CD14-positive monocyte (primary cell): ENCODE data around the gene IGFBP4. TPM values are rescaled to one million over a fixed set of nuclear protein-coding genes. Genes with fewer than 3 reads are reported as not detected.
A peak's percentile ranks its signal among the peaks of the same experiment; 100 is the strongest.

Experiments
- DNase-seq, 3 donors: peaks; one replicate each; pipeline ENCODE4 v3.0.0-alpha.2; 2011 to 2022
- H2AFZ ChIP-seq: 2 replicates; pipeline ENCODE4 v1.6.0; 2012; ENCODE audit warnings: mild to moderate bottlenecking, low read depth, low read length, inconsistent platforms; ENCODE audit not compliant: insufficient read depth, poor library complexity, severe bottlenecking
- H3K27ac ChIP-seq, 2 donors: 1 replicate in 1 of 2; 2 replicates in 1 of 2; pipeline ENCODE4 v1.5.1; 2012 to 2013; ENCODE audit warnings: low read length in 2 of 2, control low read depth in 1 of 2, inconsistent platforms in 1 of 2, low read depth in 1 of 2, mild to moderate bottlenecking in 1 of 2
- H3K27me3 ChIP-seq, 2 donors: one replicate each; pipeline versions ENCODE4 v1.6.0 to v1.6.1; 2011 to 2013; ENCODE audit warnings: low read length in 2 of 2; ENCODE audit not compliant: control insufficient read depth in 2 of 2, insufficient read depth in 2 of 2
- H3K36me3 ChIP-seq, 2 donors: replicated peaks in 1 of 2; 1 replicate in 1 of 2; 2 replicates in 1 of 2; pipeline versions ENCODE4 v1.5.1 to v1.6.1; 2012 to 2013; ENCODE audit warnings: low read length in 2 of 2, control low read depth in 1 of 2, inconsistent platforms in 1 of 2, mild to moderate bottlenecking in 1 of 2; ENCODE audit not compliant: insufficient read depth in 2 of 2, control insufficient read depth in 1 of 2
- H3K4me1 ChIP-seq, 2 donors: 1 replicate in 1 of 2; 2 replicates in 1 of 2; pipeline versions ENCODE4 v1.5.1 to v1.6.1; 2012 to 2013; ENCODE audit warnings: low read length in 2 of 2, control low read depth in 1 of 2, inconsistent platforms in 1 of 2, mild to moderate bottlenecking in 1 of 2, moderate library complexity in 1 of 2; ENCODE audit not compliant: insufficient read depth in 2 of 2, control insufficient read depth in 1 of 2
- H3K4me2 ChIP-seq: replicated peaks from 2 replicates; pipeline ENCODE3; 2012; ENCODE audit warnings: low read length, moderate library complexity, mild to moderate bottlenecking; ENCODE audit not compliant: poor library complexity, severe bottlenecking; ENCODE audit errors: extremely low read depth
- H3K4me3 ChIP-seq, 3 experiments: fragments of 200-600 bp in 1 of 3; sonication (generic) in 1 of 3; replicated peaks in 1 of 3; 1 replicate in 2 of 3; 2 replicates in 1 of 3; pipeline ENCODE4 v1.5.1; 2011 to 2013; ENCODE audit warnings: low read length in 3 of 3, mild to moderate bottlenecking in 3 of 3, control low read depth in 2 of 3, low read depth in 2 of 3, inconsistent platforms in 1 of 3, moderate library complexity in 1 of 3
- H3K79me2 ChIP-seq: 2 replicates; pipeline ENCODE4 v1.6.0; 2012; ENCODE audit warnings: mild to moderate bottlenecking, control low read depth, inconsistent platforms, low read length, moderate library complexity; ENCODE audit not compliant: insufficient read depth
- H3K9ac ChIP-seq: 2 replicates; pipeline ENCODE4 v1.6.0; 2017; ENCODE audit warnings: low read length, mild to moderate bottlenecking; ENCODE audit not compliant: insufficient read depth, poor library complexity, severe bottlenecking
- H3K9me3 ChIP-seq, 2 donors: replicated peaks in 1 of 2; 1 replicate in 1 of 2; 2 replicates in 1 of 2; pipeline versions ENCODE4 v1.5.1 to v1.6.1; 2012 to 2013; ENCODE audit warnings: low read length in 2 of 2, control low read depth in 1 of 2; ENCODE audit not compliant: control insufficient read depth in 1 of 2, insufficient read depth in 1 of 2
- H4K20me1 ChIP-seq: 2 replicates; pipeline ENCODE4 v1.6.0; 2012; ENCODE audit warnings: mild to moderate bottlenecking, low read length, control low read depth, moderate library complexity; ENCODE audit not compliant: insufficient read depth
- H3K27ac Mint-ChIP-seq, 7 donors: one replicate each; pipeline ENCODE4 v1.8.0; 2020; ENCODE audit warnings: mild to moderate bottlenecking in 7 of 7, mixed read lengths in 7 of 7, moderate library complexity in 6 of 7, inconsistent platforms in 2 of 7
- H3K27me3 Mint-ChIP-seq, 3 donors: one replicate each; pipeline ENCODE4 v1.8.0; 2021 to 2022; ENCODE audit warnings: low read depth in 3 of 3, mild to moderate bottlenecking in 3 of 3, mixed read lengths in 3 of 3, moderate library complexity in 3 of 3, inconsistent platforms in 1 of 3
- H3K36me3 Mint-ChIP-seq, 2 donors: one replicate each; pipeline ENCODE4 v1.8.0; 2020; ENCODE audit warnings: mixed read lengths in 2 of 2, inconsistent platforms in 1 of 2, mild to moderate bottlenecking in 1 of 2
- H3K4me1 Mint-ChIP-seq: one replicate; pipeline ENCODE4 v1.8.0; 2020; ENCODE audit warnings: mild to moderate bottlenecking, mixed read lengths
- H3K4me3 Mint-ChIP-seq, 2 donors: one replicate each; pipeline ENCODE4 v1.8.0; 2020; ENCODE audit warnings: mild to moderate bottlenecking in 2 of 2, mixed read lengths in 2 of 2, moderate library complexity in 1 of 2
- H3K9me3 Mint-ChIP-seq, 7 donors: one replicate each; pipeline ENCODE4 v1.8.0; 2020 to 2022; ENCODE audit warnings: mixed read lengths in 7 of 7, mild to moderate bottlenecking in 6 of 7, moderate library complexity in 6 of 7, inconsistent platforms in 2 of 7
- CTCF ChIP-seq: fragments of 200-600 bp; IDR thresholded peaks from one replicate; pipeline ENCODE4 v1.8.0; 2022; ENCODE audit warnings: antibody characterized with exemption, mild to moderate bottlenecking
- WGBS: methylation state at CpG from one replicate; pipeline ENCODE4 v1.1.5; 2013; ENCODE audit warnings: missing lambda C conversion rate; ENCODE audit not compliant: insufficient coverage; 5-methylcytosine and 5-hydroxymethylcytosine counted together
- intact Hi-C, 2 donors: fragments of 100-400 bp; cut with micrococcal nuclease; formaldehyde crosslinking; loops; one replicate each; pipeline versions ENCODE4 v1.15.0 to v1.15.1; 2023
- polyA plus RNA-seq, 3 donors: library from polyadenylated mRNA; depleted of rRNA in 1 of 3; unstranded in 2 of 3; stranded (reverse) in 1 of 3; fragments of 300-500 nt in 2 of 3; fragments of >200 nt in 1 of 3; fragmentation: Illumina TruSeq in 2 of 3; gene quantifications; 1 replicate in 2 of 3; 2 replicates in 1 of 3; pipeline ENCODE4 v1.2.3, GENCODE V29; 2012 to 2021

IGFBP4 gene
- polyA plus RNA-seq, 3 donors = 0.04 to 0.15 TPM; not detected in 1

GRCh38 chr17:40501499-40501911, 58.3 kb downstream of the IGFBP4 start, which contains the start of gene TNS4:
TNS4 (minus strand) TSS chr17:40501623; CDS start chr17:40496425, 5,198 bp downstream.
- WGBS = 93% methylated on average over 2 of the region's 7 CpGs
- H3K27ac Mint-ChIP-seq = peak within 1 kb of the TSS in 1 of 7 donors; percentile 25
- H3K9me3 ChIP-seq = no peaks in the 10 kb centered on the region
- no peak within 1 kb of the TSS for H3K27ac ChIP-seq
- H3K4me1 Mint-ChIP-seq = no peaks in the 10 kb centered on the region
- H3K9ac ChIP-seq = no peak within 1 kb of the TSS
- H3K4me2 ChIP-seq = no peak within 1 kb of the TSS
- H4K20me1 ChIP-seq = no peaks in the 10 kb centered on the region
- H3K79me2 ChIP-seq = no peaks in the 10 kb centered on the region
- peaks cover 5 to 17% of the 10 kb centered on the region in 2 donors for H3K27me3 ChIP-seq
- peaks cover 36 to 59% (median 44%) of the 10 kb centered on the region in 3 donors for H3K27me3 Mint-ChIP-seq
- intact Hi-C loops = no loop called here
- H3K36me3 ChIP-seq = no peaks in the 10 kb centered on the region
- no peaks in the 10 kb centered on the region for H3K36me3 Mint-ChIP-seq
- no peak for DNase-seq
- H3K9me3 Mint-ChIP-seq = peaks cover 0 to 5% (median 0%) of the 10 kb centered on the region in 7 donors
- H3K4me3 ChIP-seq = no peak within 1 kb of the TSS
- no peak within 1 kb of the TSS for H2AFZ ChIP-seq
- no peaks in the 10 kb centered on the region for H3K4me1 ChIP-seq
- H3K4me3 Mint-ChIP-seq = peak within 1 kb of the TSS in 1 of 2 donors; percentile 51
- no peak for TF ChIP-seq CTCF

GRCh38 chr17:40502716-40503115, 59.5 kb downstream of the IGFBP4 start:
- Histone ChIP-seq H3K4me1 (no peaks in the 10 kb centered on the region), H3K4me2 (no peak overlapping the region), H3K9me3 (no peaks in the 10 kb centered on the region), H2AFZ (no peak overlapping the region), H3K79me2 (no peaks in the 10 kb centered on the region), H3K27ac (no peak overlapping the region), H4K20me1 (no peaks in the 10 kb centered on the region), H3K9ac (no peak overlapping the region), H3K36me3 (no peaks in the 10 kb centered on the region), H3K27me3 (peaks cover 4 to 17% of the 10 kb centered on the region in 2 donors), H3K4me3 (no peak overlapping the region)
- no peak for DNase-seq
- no peak for TF ChIP-seq CTCF
- Mint-ChIP-seq H3K36me3 (no peaks in the 10 kb centered on the region), H3K27me3 (peaks cover 36 to 53% (median 43%) of the 10 kb centered on the region in 3 donors), H3K4me1 (no peaks in the 10 kb centered on the region), H3K9me3 (peaks cover 0 to 5% (median 0%) of the 10 kb centered on the region in 7 donors), H3K4me3 (no peak overlapping the region), H3K27ac (no peak overlapping the region)
- intact Hi-C loops = no loop called here
- WGBS = 92% methylated on average over 5 of the region's 5 CpGs
